ENCODE data around the gene HARS1.
"Not testable (repeated sequence)": the region's sequence is repeated elsewhere in the genome, so short reads cannot be mapped to it uniquely, and the experiment has no call there.

The HARS1 gene

DNA sequence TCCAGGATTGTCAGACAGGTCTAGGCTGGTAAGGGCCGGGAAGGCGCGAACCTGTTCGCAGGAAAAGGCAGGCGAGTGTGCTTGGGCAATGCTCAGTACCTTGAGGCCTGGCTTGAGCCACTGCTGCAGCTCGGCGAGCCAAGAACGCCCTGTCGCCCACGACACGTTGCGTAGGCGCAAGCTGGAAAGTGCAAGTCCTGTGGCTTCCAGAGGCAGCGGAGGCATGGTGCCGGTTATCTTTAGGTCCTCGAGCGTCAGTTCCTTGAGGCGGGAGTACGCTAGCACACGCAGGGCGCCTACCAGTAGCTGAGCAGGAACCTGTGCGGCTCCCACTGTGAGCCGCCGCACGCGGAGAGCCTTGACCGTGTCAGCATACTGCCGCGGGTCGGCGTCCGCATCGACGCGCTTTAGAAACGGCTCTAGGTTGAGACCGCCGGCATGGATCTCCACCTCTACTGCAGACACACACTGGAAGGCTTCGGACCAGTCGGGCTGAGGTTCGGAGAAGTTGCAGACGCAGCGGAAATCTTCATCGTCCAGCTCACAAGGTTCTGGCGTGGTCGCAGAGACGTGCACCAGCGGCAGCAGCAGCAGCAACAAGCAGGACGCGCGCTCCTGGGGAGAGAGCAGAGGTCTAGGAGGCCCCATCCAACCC lies 58.7 kb downstream of the HARS1 start:
- DNase-seq = no peak

DNA sequence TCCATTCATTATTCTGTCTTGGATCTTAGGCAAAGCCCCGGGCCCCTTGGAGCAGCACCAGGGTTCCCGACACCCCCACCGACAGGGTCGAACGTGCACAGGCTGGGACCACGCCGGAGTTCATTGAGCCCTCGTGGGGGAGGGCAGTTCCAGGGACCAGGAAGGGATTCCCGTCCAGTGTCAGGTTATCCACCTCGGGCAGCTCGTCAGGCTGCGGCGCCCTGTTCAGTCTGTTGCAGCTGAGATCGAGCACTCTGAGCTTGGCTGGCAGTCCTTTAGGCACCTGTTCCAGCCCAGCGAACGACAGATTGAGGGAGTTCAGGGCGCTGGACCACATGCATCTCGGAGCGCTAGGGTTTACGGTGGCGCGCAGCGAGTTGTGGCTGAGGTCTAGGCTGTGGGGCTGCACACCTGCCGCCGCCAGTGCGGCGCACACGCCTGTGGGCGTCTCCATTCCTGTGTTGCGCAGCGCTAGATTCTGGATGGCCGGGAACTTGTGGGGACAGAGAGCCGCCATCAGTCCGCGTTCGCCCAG lies 59.3 kb downstream of the HARS1 start:
- DNase-seq = peak; percentile 53

DNA sequence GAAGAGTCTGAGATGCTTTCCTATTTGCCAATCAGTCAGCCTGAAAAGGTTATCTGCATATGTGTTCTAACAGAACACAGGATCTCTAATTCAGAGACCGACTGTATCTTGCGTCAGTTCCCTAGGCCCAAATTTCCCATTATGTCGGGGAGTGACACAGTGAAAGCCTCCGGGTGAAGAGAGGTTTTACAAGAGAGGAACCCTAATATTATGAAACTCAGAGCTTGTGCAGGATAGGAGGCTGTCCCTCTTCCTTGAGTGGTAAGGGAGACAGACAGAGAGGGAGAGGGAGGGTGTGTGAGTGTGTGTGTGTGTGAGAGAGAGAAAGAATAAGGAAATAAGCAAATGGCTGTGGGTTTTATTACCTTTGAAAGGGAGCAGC lies 60.1 kb downstream of the HARS1 start:
- no peak for DNase-seq

DNA sequence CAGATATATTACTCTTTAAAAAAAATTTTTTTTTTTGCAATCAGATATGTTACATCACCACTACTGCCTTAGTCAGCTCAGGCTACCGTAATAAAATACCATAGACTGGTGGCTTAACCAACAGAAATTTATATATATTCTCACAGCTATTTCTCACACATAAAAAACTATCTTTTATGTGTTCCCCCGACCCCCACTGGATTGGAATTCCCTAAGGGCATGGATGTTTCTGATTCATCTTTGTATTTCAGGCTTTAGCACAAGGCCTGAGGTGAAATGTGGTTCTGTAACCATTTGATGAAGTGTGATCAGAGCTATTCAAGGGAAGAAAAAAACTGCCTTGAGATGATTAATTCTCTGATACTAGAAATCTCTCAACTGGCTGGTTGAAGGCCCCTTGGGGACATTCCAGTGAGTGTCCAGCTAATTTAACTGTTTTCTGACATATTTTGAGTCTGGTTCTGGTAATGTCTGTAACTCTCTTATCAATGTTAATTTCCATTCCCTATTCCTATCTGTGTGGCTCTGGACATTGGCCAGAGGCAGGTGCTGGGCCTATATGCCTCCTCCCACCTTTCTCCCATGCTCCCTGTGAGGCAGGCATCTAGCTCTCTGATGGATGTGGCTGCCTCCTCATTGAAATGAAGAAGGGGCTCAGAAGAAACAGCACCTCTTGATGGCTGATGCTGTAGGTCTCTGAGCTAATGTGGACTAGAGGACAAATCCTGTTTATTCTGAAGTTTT lies 60.7 kb downstream of the HARS1 start:
- DNase-seq = no peak

DNA sequence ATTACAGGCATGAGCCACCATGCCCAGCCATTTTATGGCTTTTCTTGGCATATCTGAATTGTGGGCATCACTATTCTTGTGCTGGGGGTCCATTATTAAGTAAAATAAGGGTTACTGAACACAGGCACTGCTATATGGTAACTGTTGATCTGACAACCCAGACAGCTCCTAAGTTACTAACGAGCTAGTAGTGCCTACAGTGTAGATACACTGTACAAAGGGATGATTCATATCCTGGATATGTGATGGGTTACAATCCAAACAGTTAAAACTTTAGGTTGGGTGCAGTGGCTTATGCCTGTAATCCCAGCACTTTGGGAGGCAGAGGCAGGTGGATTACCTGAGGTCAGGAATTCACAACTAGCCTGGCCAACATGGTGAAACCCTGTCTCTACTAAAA lies 62.5 kb downstream of the HARS1 start:
- DNase-seq = no peak

DNA sequence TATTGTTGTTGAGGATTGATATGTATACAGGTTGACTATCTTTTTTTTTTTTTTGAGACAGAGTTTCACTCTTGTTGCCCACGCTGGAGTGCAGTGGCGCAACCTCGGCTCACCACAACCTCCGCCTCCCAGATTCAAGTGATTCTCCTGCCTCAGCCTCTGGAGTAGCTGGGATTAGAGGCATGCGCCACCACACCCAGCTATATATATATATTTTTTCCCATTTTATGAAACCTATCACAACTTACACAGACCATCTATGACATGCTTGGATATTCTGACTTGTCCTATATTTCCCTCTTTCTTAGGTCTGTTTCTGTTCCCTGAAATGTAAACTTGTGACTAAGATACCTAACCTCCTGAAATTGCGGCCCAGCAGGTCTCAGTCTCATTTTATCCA lies 63.2 kb downstream of the HARS1 start:
- no peak for DNase-seq

DNA sequence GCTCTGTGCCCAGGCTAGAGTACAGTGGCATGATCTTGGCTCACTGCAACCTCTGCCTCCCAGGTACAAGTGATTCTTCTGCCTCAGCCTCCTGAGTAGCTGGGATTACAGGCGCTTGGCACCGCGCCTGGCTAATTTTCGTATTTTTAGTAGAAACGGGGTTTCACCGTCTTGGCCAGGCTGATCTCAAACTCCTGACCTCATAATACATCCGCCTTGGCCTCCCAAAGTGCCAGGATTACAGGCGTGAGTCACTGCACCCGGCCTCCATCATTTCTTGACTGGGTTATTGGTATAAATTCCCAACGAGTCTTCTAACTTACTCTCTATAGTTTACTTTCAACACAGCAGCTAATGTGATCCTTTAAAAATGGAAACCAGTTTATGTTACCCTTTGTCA lies 66.3 kb downstream of the HARS1 start:
- not testable (repeated sequence) for DNase-seq

Measured in NCI-H1105 (cell line).